GM23338 (cell line): Measurements from ENCODE around the gene FRMD4A. TPM values are rescaled to one million over a fixed set of nuclear protein-coding genes. Genes with fewer than 3 reads are reported as not detected.

Source experiments
- ATAC-seq: fragments of 200-7000 bp; cut with Tn5 transposase; 3 replicates; pipeline ENCODE4 v1.9.1; 2020
- DNase-seq: peaks from one replicate; pipeline ENCODE4 v3.0.0-alpha.2; 2015; ENCODE audit warnings: low spot score
- H2AFZ ChIP-seq: fragments of 200-600 bp; sonication (generic); 2 replicates; pipeline ENCODE4 v1.8.0; 2016; ENCODE audit warnings: antibody characterized with exemption, mild to moderate bottlenecking, moderate library complexity
- H3F3A ChIP-seq: fragments of 200-600 bp; sonication (generic); replicated peaks from 2 replicates; pipeline ENCODE4 v1.8.0; 2017; ENCODE audit warnings: antibody characterized with exemption, mixed run types, low read depth
- H3K27ac ChIP-seq: fragments of 200-600 bp; sonication (generic); 2 replicates; pipeline ENCODE4 v1.6.1; 2016; ENCODE audit warnings: low read depth
- H3K27me3 ChIP-seq: fragments of 200-600 bp; sonication (generic); 2 replicates; pipeline ENCODE4 v1.8.0; 2016; ENCODE audit warnings: mild to moderate bottlenecking, mixed run types, moderate library complexity; ENCODE audit not compliant: insufficient read depth
- H3K36me3 ChIP-seq: fragments of 200-600 bp; sonication (generic); 2 replicates; pipeline ENCODE4 v1.8.0; 2016; ENCODE audit warnings: mild to moderate bottlenecking; ENCODE audit not compliant: insufficient read depth
- H3K4me1 ChIP-seq: fragments of 200-600 bp; sonication (generic); 2 replicates; pipeline ENCODE4 v1.8.0; 2016; ENCODE audit warnings: mild to moderate bottlenecking, moderate library complexity; ENCODE audit not compliant: insufficient read depth
- H3K4me2 ChIP-seq: fragments of 200-600 bp; sonication (generic); 2 replicates; pipeline ENCODE4 v1.7.1; 2017; ENCODE audit warnings: mixed run types
- H3K4me3 ChIP-seq: fragments of 200-600 bp; sonication (generic); 2 replicates; pipeline ENCODE4 v1.6.1; 2016; ENCODE audit warnings: mixed run types
- H3K79me2 ChIP-seq: fragments of 200-600 bp; sonication (generic); replicated peaks from 2 replicates; pipeline ENCODE4 v1.8.0; 2017; ENCODE audit warnings: mild to moderate bottlenecking; ENCODE audit not compliant: insufficient read depth
- H3K9me2 ChIP-seq: fragments of 200-600 bp; sonication (generic); 2 replicates; pipeline ENCODE4 v1.8.0; 2017; ENCODE audit not compliant: insufficient read depth
- H4K20me1 ChIP-seq: fragments of 200-600 bp; sonication (generic); replicated peaks from 2 replicates; pipeline ENCODE4 v1.8.0; 2017; ENCODE audit warnings: mild to moderate bottlenecking; ENCODE audit not compliant: insufficient read depth
- H3K27ac Mint-ChIP-seq: 2 replicates; pipeline ENCODE4 v1.8.0; 2020; ENCODE audit warnings: inconsistent platforms, mild to moderate bottlenecking, moderate library complexity, mixed read lengths
- H3K27me3 Mint-ChIP-seq: 3 replicates; pipeline ENCODE4 v1.8.0; 2022; ENCODE audit warnings: low read depth, mild to moderate bottlenecking, moderate library complexity, mixed read lengths, inconsistent platforms; ENCODE audit not compliant: insufficient read depth, poor library complexity
- H3K36me3 Mint-ChIP-seq: 3 replicates; pipeline ENCODE4 v1.8.0; 2021; ENCODE audit warnings: low read depth, mild to moderate bottlenecking, inconsistent platforms, moderate library complexity, mixed read lengths
- H3K4me1 Mint-ChIP-seq: 3 replicates; pipeline ENCODE4 v1.8.0; 2020; ENCODE audit warnings: mild to moderate bottlenecking, inconsistent platforms, mixed read lengths
- H3K4me3 Mint-ChIP-seq: 3 replicates; pipeline ENCODE4 v1.8.0; 2021; ENCODE audit warnings: moderate library complexity, mild to moderate bottlenecking, inconsistent platforms, mixed read lengths
- H3K9me3 Mint-ChIP-seq: 3 replicates; pipeline ENCODE4 v1.8.0; 2020; ENCODE audit warnings: moderate library complexity, mild to moderate bottlenecking, inconsistent platforms, mixed read lengths
- CREB1 ChIP-seq: fragments of 250-450 bp; sonication (Bioruptor Pico); IDR thresholded peaks from 2 replicates; pipeline ENCODE4 v1.5.0; 2020; ENCODE audit warnings: low read depth, mild to moderate bottlenecking, moderate library complexity
- ZNF114 ChIP-seq: fragments of 250-450 bp; sonication (Bioruptor Pico); IDR thresholded peaks from 2 replicates; pipeline ENCODE4 v1.5.0; 2020; ENCODE audit warnings: mild to moderate bottlenecking, moderate library complexity
- ZNF331 ChIP-seq: fragments of 250-450 bp; sonication (Bioruptor Pico); IDR thresholded peaks from 2 replicates; pipeline ENCODE4 v1.5.0; 2020; ENCODE audit warnings: low read depth, mild to moderate bottlenecking, moderate library complexity
- ZNF462 ChIP-seq: fragments of 250-450 bp; sonication (Bioruptor Pico); IDR thresholded peaks from 2 replicates; pipeline ENCODE4 v1.5.0; 2020; ENCODE audit warnings: mild to moderate bottlenecking, moderate library complexity
- polyA plus RNA-seq: library from polyadenylated mRNA; unstranded; fragments of >200 nt; fragmentation: Nextera tagmentation; extraction: Ambion mirVana; gene quantifications from 2 replicates; pipeline ENCODE4 v1.2.1, GENCODE V29; 2016
- total RNA-seq: library from RNA; depleted of rRNA; stranded (reverse); fragments of >200 nt; shearing (Covaris generic); gene quantifications from 2 replicates; pipeline ENCODE4 v1.2.3, GENCODE V29; 2014
- TF ChIP-seq, protein P1 (sequence below): IDR thresholded peaks from one replicate; pipeline ENCODE4 v1.6.1; 2018; ENCODE audit warnings: antibody characterized with exemption; ENCODE audit not compliant: unreplicated experiment

FRMD4A gene
- total and polyA plus RNA-seq, 2 experiments from 2014 or later = 14.0 to 20.1 TPM

GRCh38 chr10:13628661-13629060 is 702.1 kb downstream of the FRMD4A start (continued):
- no peak for TF ChIP-seq ZNF462 (CRISPR knock-in tag)
- TF ChIP-seq, protein P1, sequence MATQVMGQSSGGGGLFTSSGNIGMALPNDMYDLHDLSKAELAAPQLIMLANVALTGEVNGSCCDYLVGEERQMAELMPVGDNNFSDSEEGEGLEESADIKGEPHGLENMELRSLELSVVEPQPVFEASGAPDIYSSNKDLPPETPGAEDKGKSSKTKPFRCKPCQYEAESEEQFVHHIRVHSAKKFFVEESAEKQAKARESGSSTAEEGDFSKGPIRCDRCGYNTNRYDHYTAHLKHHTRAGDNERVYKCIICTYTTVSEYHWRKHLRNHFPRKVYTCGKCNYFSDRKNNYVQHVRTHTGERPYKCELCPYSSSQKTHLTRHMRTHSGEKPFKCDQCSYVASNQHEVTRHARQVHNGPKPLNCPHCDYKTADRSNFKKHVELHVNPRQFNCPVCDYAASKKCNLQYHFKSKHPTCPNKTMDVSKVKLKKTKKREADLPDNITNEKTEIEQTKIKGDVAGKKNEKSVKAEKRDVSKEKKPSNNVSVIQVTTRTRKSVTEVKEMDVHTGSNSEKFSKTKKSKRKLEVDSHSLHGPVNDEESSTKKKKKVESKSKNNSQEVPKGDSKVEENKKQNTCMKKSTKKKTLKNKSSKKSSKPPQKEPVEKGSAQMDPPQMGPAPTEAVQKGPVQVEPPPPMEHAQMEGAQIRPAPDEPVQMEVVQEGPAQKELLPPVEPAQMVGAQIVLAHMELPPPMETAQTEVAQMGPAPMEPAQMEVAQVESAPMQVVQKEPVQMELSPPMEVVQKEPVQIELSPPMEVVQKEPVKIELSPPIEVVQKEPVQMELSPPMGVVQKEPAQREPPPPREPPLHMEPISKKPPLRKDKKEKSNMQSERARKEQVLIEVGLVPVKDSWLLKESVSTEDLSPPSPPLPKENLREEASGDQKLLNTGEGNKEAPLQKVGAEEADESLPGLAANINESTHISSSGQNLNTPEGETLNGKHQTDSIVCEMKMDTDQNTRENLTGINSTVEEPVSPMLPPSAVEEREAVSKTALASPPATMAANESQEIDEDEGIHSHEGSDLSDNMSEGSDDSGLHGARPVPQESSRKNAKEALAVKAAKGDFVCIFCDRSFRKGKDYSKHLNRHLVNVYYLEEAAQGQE = no peak

GRCh38 chr10:13627459-13628310 is 703.0 kb downstream of the FRMD4A start:
- ATAC-seq (peak; percentile 85), DNase-seq (peak; percentile 51)
- H4K20me1 ChIP-seq = no peaks in the 10 kb centered on the region
- no peaks in the 10 kb centered on the region for H3F3A ChIP-seq
- H3K4me1 ChIP-seq = peaks cover 17% of the 10 kb centered on the region
- H3K27me3 ChIP-seq = no peaks in the 10 kb centered on the region
- H3K9me2 ChIP-seq = no peaks in the 10 kb centered on the region
- Mint-ChIP-seq H3K27me3 (no peaks in the 10 kb centered on the region), H3K36me3 (no peaks in the 10 kb centered on the region), H3K9me3 (no peaks in the 10 kb centered on the region), H3K4me1 (peaks cover 7% of the 10 kb centered on the region), H3K4me3 (no peak overlapping the region), H3K27ac (no peak overlapping the region)
- H3K4me2 ChIP-seq = peak overlapping the region; percentile 2; the same call in 1 of the 2 replicates
- no peak overlapping the region for H3K4me3 ChIP-seq
- no peak overlapping the region for H2AFZ ChIP-seq
- no peaks in the 10 kb centered on the region for H3K79me2 ChIP-seq
- H3K36me3 ChIP-seq = no peaks in the 10 kb centered on the region
- H3K27ac ChIP-seq = no peak overlapping the region
- no peak for TF ChIP-seq CREB1 (CRISPR knock-in tag)
- TF ChIP-seq, protein P1 = no peak
- TF ChIP-seq ZNF114 (CRISPR knock-in tag) = no peak
- TF ChIP-seq ZNF331 (CRISPR knock-in tag) = no peak
